SK-N-SH treated with all-trans-retinoic acid at 6 μM for 48 hours (cell line): ENCODE results near the gene UBXN4.

Experiments
- GLIS3 ChIP-seq: fragments of 250-450 bp; sonication (Bioruptor Pico); IDR thresholded peaks from 2 replicates; pipeline ENCODE4 v1.5.0; 2020; ENCODE audit warnings: mild to moderate bottlenecking, moderate library complexity
- TF ChIP-seq, protein P1 (sequence below): fragments of 250-450 bp; sonication (Bioruptor Pico); IDR thresholded peaks from 2 replicates; pipeline ENCODE4 v1.8.0; 2020; ENCODE audit warnings: mild to moderate bottlenecking, moderate library complexity, borderline replicate concordance

DNA sequence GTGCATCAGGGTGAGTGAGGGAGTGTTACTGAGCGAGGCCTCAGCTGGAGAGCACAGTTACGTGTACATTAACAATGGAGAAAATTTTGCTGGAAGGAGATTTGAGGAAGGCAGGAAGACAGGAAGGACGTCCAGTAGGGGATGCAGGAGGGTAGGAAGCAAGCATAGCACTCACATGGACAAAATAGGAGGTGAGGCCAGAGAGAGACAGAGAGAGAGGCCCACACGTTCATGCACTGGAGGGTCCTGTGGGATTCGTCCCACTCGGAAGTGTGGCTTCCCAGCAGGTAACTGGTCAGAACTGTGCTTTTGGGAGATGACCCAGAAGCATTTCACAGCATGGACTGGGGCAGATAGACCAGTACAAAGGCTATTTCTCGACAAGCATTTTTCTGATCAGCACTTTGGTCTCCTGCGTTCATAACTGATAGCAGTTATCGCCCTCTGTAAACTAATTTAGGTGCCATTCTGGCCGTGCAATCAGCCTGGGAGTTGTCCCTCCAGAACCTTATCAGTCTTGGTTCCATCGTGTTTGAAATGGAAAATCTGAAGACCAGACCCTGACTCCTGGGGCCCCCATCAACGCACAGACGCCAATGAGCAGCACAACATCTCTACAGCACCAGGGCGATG is 89.6 kb downstream of the UBXN4 start:
- no peak for TF ChIP-seq GLIS3 (CRISPR knock-in tag)
- TF ChIP-seq, protein P1, sequence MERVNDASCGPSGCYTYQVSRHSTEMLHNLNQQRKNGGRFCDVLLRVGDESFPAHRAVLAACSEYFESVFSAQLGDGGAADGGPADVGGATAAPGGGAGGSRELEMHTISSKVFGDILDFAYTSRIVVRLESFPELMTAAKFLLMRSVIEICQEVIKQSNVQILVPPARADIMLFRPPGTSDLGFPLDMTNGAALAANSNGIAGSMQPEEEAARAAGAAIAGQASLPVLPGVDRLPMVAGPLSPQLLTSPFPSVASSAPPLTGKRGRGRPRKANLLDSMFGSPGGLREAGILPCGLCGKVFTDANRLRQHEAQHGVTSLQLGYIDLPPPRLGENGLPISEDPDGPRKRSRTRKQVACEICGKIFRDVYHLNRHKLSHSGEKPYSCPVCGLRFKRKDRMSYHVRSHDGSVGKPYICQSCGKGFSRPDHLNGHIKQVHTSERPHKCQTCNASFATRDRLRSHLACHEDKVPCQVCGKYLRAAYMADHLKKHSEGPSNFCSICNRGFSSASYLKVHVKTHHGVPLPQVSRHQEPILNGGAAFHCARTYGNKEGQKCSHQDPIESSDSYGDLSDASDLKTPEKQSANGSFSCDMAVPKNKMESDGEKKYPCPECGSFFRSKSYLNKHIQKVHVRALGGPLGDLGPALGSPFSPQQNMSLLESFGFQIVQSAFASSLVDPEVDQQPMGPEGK (CRISPR knock-in tag), result no peak
